ENCODE measurements around the gene PRKCH. TPM values are rescaled to one million over a fixed set of nuclear protein-coding genes. Genes with fewer than 3 reads are reported as not detected.

PRKCH gene
- total and polyA plus RNA-seq, 2 donors (not counting 3 experiments of a cell fraction or from before 2014, with no cell fraction given) = 97.7 to 103 TPM

DNA sequence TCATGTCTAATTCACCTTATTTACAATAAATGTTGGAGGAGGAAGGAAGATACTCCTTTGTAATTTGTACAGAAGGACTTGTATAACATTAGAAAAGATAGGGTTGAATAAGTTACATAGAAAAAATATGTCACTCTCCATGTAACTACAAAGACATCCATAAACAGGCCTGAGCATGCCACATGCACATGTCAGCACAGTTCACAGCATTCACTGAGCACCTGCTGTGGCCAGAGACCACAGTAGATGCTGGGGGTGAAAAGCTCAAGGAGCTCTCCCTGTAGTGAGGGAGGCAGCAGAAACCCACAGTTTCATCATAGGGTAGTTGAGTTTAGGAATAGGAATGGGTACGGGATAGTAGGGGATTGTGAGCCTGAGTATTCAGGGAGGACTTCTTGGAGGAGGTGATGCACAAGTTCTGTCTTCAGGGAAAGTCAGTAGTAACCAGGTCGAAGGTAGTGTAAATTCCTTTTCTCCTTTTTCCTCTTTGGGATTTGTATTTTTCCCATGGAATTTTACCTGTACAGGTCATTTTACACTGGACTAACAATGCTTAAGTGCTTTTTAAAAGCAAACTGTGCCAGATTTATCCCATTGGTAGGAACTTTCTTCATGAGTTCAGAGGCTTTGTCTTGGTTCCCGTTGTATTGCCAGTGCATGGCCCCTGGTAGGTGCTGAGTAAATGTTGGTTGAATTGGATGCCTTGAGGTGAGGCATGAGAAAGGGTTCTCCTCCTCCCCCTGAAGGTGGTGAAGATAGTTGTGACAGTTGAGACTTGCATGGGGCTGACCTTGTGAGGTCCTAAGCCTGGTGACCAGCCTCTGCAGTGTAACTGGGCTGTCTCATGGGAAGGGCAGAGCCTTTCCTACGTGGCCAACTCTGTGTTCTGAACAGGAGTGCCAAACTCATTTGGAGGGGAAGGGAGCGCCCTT lies 20.2 kb downstream of the PRKCH start:
- BruUV-seq (replicated peaks) = no TSS peak
- ChIA-PET POLR2A (no interaction called here), CTCF (interaction anchor here (1.9 kb wide), 1 partner anchor 11 kb away, joined by 5 read pairs; no protein-coding TSS in a partner anchor)
- Histone ChIP-seq H3K27ac (ENCODE audit: insufficient read depth, low read depth, low read length) (no peak overlapping the region), H3K9me1 (replicated peaks; ENCODE audit: control insufficient read depth, extremely low read depth, insufficient read depth, low read length) (no peaks in the 10 kb centered on the region), H3K79me2 (ENCODE audit: control insufficient read depth, insufficient read depth, low read length) (peaks cover 89% of the 10 kb centered on the region), H3K9ac (replicated peaks; ENCODE audit: extremely low read depth, insufficient read depth, low read length) (no peak overlapping the region), H3K36me3 (ENCODE audit: control insufficient read depth in 2 of 2, extremely low read depth in 1 of 2, insufficient read depth in 2 of 2, low read length in 2 of 2) (no peaks in the 10 kb centered on the region), H4K20me1 (replicated peaks; ENCODE audit: control insufficient read depth, extremely low read depth, insufficient read depth, low read length) (no peaks in the 10 kb centered on the region), H3K27me3 (ENCODE audit: control insufficient read depth in 2 of 2, insufficient read depth in 2 of 2, low read length in 2 of 2) (no peaks in the 10 kb centered on the region), H3K4me3 (replicated peaks in 1 of 3; ENCODE audit: insufficient read depth in 1 of 3, low read depth in 1 of 3, low read length in 3 of 3) (no peak overlapping the region), H3K4me2 (ENCODE audit: insufficient read depth, low read length) (no peak overlapping the region), H3K4me1 (ENCODE audit: control insufficient read depth, extremely low read depth, insufficient read depth, low read length) (peaks cover 81% of the 10 kb centered on the region), H3K9me3 (replicated peaks; ENCODE audit: control insufficient read depth, insufficient read depth, low read length) (no peaks in the 10 kb centered on the region), H2AFZ (ENCODE audit: low read depth, low read length) (no peak overlapping the region)
- FAIRE-seq (no peak), DNase-seq (ENCODE audit: low read depth, low spot score) (no peak)
- dilution Hi-C loops (cut with MboI; ENCODE audit: extremely low pct_ligation_motif_present, low sequenced_read_pairs) = no loop called here
- TF ChIP-seq, protein P1, sequence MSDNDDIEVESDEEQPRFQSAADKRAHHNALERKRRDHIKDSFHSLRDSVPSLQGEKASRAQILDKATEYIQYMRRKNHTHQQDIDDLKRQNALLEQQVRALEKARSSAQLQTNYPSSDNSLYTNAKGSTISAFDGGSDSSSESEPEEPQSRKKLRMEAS (IDR thresholded peaks at IDR 0.05; ENCODE audit: insufficient read depth, insufficient read length) = no peak
- no peak for TF ChIP-seq GATA2 (IDR thresholded peaks at IDR 0.05; ENCODE audit: insufficient read depth, insufficient read length, low read depth, low read length)
- TF ChIP-seq JUN (IDR thresholded peaks at IDR 0.05; ENCODE audit: borderline replicate concordance, insufficient read depth, insufficient read length, low read depth) = no peak
- TF ChIP-seq EZH2 (IDR thresholded peaks at IDR 0.05; ENCODE audit: borderline replicate concordance, low read depth, low read length, severe bottlenecking) = no peak
- no peak for TF ChIP-seq FOS (IDR thresholded peaks at IDR 0.05; ENCODE audit: borderline replicate concordance, insufficient read depth, low read length)
- TF ChIP-seq POLR2AphosphoS5 (IDR thresholded peaks at IDR 0.05; ENCODE audit: insufficient read depth, low read depth, low read length) = no peak
- no peak for TF ChIP-seq POLR2A (IDR thresholded peaks at IDR 0.05; ENCODE audit: low read depth, low read length)
- TF ChIP-seq MYC (IDR thresholded peaks at IDR 0.05; ENCODE audit: low read depth, low read length) = no peak
- TF ChIP-seq CTCF (IDR thresholded peaks at IDR 0.05; ENCODE audit: extremely low read depth in 1 of 2, insufficient read depth in 1 of 2, low read depth in 1 of 2, low read length in 2 of 2) = no peak
- intact Hi-C loops (cut with micrococcal nuclease) = no loop called here
